GM21423 (cell line): ENCODE measurements around the gene PABPC1L.
A peak's percentile ranks its signal among the peaks of the same experiment; 100 is the strongest.

Source experiments
- ATAC-seq: cut with Tn5 transposase; IDR thresholded peaks from one replicate; pipeline ENCODE4 v1.9.1; 2021; ENCODE audit warnings: mild to moderate bottlenecking, moderate library complexity; ENCODE audit not compliant: unreplicated experiment

The PABPC1L gene

DNA sequence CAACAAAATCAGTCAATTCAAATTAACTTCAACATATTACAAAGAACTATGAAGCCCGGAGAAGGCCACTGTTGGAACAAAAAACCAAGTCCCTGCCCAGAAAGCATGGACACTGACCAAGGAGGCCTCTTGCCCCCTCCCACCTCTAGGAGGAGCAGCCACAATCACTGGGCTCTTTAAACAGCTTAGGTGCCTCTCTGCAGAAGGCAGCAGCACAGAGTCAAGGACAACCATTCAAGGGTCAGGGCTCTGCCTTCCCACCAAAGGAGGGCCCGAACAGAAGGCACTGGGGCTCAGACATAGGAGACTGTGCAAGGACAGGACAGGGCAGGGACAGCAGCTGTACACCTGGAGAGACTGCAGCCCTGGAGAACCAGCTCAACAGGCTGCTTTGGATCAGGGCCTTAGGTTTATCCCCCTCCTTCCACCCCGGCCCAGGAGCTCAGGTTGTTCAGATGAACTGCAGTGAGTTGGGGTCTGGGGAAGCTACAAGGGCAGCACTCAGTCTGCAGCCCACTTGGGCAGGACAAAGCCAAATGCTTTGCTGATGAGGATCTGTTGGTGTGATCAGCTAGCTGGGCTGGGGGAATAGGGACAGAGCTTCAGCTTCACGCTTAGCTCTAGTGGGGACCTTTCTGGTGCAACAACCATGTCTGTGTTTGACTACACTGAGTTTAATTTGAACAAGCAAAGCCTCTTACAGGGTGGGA, 32.6 kb downstream of the PABPC1L start:
- ATAC-seq = no peak

DNA sequence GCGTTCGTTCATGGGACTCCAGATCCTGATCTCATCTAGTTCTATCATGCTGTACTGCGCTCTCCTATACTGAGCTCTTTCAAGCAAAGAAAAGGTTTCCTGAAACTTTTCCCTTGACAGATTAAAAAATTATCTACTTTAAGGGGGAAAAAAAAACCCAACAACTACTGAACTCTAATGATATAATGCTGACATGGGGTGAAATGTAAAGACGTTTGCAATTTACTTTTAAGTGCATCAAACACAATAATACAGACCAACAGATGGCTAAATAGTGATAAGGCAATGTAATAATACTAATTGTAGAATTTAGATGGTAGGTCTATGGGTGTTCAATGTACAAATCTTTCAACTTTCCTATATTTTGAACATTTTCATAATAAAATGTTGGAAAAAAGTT, 34.0 kb downstream of the PABPC1L start:
- ATAC-seq = no peak

DNA sequence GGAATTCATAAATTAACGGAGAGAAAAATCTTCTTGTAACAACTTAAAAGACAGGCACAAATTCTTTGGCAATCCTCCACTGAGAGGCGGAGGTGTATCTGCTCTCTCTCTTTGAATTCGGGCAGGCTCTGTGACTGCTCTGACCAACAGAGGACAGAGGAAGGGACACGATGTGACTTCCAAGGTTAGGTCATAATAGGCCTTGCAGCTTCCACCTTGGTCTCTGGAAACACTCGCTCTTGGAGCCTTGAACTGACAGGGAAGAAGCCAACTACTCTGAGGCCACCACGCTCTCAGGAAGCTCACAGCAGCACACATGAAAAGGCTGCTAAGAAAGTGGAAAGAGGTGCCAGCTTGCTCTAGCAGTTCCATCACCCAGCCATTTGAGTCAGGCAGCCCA, 35.4 kb downstream of the PABPC1L start:
- no peak for ATAC-seq

DNA sequence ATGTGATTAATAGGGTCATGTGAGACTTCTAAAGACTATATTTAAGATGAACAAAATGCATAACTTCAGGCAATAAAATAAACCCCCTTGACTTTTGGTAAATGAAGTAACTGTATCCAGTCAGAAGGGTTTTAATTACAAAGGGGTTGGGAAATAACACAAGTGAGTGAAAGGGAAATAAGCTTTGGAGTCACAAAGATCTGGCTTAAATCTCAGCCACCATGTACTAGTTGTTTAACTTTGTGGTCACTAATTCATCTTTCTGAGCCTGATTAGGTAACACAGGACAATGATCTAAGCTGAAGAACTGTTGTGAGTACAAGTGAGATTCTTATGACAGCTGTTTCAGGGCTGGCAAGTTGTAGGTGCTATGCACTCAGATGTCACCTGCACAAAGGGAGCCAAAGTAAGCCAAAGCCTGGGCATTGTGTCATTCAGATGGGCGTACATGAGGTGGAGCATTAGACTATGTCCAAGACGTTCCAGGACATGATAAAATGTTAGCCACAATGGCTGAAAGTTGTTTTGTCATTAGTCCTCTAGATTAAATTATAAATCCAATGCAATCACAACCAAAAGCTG, 36.5 kb downstream of the PABPC1L start:
- ATAC-seq = no peak

DNA sequence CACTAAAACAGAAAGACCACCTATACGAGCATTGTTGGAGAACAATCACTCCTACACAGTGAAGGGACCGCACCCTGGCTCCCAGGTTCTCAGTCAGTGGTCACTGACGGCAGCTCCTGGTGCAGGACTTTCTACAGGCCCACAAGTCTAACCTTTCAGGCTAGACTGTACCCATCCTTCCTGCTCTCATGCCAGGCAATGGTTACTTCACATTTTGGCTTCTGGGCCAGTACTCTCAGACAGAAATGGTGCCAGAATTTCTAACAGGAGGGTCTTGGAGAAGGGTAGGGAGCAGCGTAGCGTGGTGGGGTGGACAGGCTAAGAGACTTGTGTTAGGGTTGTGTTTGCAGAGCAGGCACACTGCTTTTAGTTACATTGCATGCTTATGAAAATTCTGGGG, 38.2 kb downstream of the PABPC1L start:
- ATAC-seq = no peak

DNA sequence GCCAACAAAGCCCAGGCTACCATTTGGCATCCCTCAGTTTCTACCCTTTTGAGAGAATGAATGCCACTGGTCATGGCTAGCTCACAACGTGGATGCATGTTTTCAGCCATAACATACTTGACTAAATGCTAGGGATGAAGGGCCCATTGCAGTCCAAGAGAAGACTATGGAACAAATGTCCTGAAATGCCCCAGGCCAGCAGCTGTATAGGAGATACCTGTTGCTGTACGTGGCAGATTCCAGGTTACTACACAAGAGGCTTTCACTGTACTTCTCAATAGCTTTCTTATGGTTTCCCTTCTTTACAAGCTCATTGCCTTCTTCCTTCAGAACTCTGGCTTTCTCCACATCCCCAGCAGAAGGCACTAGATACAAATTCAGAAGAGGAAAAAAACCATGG, 38.7 kb downstream of the PABPC1L start:
- no peak for ATAC-seq

DNA sequence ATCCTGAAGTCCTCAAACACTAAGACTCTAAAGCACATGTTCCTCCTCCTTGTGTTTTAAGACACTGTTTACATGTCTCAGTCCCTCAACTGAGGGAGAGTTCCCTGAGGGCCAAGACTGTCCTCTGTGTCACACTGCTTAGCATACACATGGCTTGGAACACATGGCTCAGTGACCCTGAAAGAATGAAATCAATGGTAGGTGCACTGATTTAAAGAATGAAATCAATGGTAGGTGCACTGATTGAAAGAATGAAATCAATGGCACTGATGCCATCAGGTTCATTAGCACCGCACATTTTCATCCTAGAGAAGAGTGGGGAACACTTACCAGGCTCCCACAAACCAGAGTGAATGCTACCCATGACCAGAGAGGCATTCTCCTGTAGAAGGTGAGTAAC, 40.5 kb downstream of the PABPC1L start:
- no peak for ATAC-seq

DNA sequence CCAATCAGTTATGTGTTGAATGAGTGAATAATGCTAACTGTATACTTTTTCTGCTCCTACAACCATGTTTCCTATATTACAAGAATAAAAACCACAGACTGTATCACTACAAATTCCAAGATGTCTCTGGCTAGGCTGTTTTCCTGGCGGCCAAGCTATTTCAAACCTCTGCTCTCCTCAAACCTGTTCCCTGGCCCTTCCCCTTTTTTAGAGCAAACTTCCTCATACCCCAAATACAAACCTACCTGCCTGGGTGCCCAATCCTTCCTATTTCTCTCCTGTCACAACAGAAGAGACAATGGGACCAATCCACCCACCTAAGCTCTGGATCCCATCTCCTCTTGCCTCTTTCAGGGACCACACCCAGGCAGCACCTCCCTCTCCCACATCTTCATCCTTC, 42.9 kb downstream of the PABPC1L start:
- ATAC-seq = no peak

DNA sequence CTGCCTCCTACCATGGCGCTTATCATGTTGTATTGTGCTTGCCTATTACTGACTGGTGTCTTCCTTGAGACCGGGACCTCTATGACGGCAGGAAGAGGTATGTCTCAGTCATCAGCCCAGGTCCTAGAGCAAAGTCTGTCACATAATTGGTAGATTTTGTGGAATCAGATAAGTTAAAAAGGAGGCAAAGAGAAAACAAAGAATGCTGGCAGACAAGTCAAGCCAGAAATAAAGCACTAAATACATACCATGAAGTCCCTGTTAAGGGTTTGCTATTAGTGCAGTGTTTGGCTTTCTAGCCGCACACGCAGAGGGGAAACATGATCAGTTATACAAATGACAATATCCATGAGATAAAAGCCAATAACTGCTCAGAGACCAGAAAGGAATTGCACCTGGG, 44.4 kb downstream of the PABPC1L start:
- no peak for ATAC-seq

DNA sequence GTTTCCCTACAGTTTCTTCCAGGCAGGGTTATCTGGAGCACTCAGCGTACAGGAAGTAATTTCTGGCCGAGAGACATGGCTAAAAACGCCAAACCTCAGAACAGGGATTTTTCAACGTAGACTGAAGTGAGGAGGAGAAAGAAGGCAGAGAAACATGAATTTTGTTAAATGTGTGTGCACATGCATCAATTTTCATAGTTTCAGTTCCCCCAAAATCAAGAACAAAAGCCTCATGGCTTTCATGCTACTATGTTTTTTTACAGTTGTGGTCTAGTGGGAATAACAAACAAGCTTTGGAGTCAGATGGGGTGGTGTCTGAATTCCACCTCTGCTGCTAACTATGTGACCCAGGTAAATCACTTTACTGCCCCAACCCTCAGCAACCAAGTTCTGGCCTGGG, 45.4 kb downstream of the PABPC1L start:
- no peak for ATAC-seq

DNA sequence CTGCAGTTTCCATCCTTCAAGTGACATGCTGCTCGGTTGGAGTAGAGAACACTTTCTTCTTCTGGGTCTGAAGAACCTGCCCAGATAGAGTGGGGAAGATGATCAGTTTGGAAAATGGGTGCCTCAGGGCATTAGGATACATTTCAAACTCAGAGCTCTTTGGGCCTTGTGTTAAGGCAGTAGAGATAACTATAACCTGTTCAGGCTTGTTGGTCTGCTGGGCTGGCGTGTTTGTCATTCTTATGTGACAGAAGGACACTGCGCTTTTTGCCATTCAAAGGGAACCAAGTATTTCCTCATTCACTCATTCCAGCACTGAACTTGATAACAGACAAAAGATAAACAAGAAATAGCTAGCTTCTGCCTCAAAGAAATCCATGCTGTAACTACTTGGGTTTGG, 46.5 kb downstream of the PABPC1L start:
- ATAC-seq = no peak

DNA sequence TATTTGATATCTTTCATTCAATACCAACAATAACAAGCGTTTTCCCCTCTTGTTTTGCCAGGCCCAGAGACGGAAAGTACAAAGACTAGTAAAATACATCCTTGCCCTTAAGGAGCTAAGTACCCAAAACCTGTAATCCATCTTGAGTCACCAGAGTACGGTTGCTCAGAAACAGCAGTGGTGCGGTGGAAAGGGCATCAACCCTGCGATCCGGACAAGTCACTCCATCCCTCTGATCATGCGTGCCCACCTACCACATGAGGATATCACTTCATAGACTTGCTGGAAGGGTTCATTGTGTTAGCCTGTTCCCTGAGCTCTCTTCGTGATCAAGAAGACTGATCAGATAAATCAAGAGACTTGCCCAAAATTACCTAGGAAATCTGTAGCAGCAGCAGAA, 48.4 kb downstream of the PABPC1L start:
- ATAC-seq = no peak

DNA sequence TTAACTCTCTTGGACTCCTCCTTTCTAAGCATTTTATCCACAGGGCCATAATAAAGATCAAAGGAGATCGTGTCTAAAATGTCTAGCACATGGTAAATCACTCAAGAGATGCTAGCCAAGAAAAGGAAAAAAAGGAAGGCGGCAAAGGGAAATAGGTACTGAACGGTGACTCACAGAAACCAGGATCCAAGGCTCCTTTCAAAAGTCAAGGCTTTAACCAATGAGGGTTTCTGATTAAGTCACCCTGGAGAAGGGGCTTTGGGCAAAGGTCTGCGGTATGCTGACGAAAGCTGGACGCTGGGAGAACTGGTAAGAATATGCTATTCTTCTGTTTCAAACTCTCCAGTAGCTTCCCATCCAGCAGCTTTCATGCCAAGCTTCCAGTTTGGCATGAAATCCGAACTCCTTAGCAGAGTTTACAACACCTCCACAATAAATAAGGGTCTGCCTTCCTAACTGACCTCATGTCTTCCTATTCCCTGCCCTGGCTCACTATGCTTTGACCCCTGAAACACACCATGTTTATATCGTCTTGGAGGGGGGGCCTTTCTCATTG, 49.3 kb downstream of the PABPC1L start:
- no peak for ATAC-seq

DNA sequence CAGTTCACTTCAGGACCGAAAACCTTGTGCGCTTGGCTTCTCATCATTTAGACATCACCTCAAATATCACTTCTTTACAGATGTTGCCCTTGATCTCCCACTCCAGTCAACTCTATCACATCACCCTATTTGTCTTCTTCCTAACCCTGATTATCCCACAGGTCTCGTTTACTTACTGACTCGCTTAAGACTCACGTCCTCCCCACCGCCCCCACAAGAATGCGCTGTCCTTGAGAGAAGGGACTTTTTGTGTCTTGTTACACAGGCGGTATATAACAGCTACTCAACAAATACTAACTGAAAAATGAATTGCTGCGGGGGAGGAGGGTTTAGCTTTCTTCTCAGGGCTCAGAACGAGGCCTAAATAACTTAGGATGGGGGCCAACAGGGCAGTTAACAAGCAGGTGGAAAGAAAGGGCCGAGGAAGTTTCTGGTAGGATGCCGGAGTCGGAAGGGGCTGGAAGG, 49.8 kb downstream of the PABPC1L start:
- peak; percentile 6 for ATAC-seq

DNA sequence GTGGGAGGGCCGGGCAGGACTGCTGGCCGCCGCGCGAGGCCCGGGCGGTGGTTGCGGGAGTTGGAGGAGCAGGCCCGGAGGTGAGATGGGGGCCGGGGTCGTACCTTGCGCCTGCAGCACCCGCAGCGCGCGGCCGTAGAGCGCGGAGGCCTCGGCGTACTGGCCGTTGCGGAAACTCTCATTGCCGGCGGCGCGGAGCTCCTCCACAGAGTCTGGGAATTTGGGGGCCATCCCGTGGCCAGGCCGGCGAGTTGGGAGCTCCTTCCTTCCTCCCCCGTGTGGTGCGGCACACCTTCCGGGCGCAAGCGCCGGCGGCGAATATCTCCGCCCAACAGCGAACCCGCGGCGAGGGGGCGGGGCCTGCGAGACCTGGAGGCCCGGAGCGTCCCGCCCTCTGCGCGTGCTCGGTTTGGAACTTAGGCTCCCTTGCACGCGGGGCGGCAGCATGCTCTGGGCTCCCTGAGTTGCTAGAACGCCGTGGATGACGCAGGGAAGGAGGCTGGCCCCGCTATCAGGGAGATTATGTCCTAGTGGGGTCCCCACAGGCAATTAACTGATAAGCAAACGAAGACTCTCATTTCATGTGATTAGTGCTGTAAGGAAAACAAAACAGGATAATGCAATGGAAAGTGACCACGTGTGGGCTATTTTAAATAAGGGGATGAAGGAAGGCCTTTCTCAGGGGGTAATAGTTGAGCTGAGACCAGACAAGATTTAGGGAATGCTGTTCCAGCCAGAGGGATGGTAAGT, 50.4 kb downstream of the PABPC1L start, which contains the start of gene TOMM34:
TOMM34 (minus strand) TSS at position 295 of the 750 bp plus-strand sequence; CDS start at position 231, 64 bp downstream.
- ATAC-seq = peak; percentile 90

DNA sequence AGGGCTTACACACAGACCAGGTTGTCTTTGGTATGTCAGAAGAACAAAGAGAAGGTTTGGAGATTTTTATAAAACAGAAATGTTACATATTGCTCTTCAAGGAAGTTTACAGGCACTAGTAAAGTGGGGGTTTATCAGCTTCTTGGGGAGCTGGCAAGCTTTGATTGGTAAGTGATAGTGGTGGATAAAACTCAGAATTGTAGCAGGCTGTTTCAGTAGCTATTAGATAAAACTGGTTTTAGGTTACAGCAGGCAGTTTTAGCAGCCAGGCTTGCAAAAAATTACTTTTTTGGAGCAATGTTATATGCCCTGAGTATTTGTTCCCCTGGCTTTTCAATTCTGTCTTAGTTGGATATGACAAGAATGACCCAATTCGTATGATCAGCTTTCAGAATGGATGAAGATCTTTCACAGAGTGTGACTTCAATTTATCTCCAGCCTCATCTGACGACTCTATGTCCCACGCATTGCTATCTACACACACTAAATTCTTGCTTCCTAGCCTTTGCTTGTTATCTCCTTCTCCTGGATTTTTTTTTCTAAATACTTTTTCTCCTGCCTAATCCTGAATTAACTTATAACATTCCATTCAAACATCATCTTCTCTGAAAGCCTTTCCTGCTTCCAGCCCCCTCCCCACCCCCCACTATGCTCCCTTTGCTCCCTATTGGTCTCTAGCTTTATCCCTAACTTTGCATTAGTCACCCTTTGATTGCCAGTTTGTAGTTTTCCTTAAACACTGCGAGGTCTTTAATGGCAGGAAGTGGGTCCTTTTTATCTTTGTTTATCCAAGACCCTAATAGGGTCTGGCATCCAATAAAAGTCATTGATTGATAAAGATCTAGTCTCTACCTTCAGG, 51.4 kb downstream of the PABPC1L start:
- ATAC-seq = no peak

DNA sequence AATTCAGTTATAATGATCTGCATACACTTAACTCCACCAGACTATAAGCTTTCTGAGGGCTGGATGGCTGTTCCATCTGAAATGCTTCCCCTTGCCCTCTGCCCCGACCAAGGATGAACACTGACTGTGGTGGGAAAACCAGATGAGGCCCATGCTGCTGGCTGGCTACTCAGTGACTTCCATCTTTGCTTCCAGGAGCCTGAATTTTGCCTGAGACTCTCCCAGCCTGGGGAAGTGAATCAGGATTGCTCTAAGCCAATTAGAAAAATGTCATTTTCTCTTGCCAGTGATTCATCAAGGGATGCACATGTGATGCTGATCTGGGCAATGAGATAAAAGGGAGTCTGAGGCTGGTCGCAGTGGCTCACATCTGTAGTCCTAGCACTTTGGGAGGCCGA, 52.0 kb downstream of the PABPC1L start:
- ATAC-seq = no peak

DNA sequence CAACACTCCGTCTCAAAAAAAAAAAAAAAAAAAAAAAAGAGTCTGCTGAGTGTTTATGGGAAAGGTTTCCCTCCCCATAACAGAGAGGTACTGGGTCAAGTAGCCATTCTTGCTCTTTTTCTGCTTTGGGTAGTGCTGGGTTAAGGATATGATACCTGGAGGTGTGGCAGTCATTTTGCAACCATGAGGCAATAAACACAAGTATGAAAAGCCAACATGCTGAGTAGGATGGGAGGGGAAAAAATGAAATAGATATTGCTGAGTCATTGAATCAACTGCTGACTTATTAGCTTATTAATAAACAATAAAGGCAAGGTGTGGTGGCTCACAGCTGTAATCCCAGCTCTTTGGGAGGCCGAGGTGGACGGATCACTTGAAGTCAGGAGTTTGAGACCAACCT, 52.6 kb downstream of the PABPC1L start:
- no peak for ATAC-seq

DNA sequence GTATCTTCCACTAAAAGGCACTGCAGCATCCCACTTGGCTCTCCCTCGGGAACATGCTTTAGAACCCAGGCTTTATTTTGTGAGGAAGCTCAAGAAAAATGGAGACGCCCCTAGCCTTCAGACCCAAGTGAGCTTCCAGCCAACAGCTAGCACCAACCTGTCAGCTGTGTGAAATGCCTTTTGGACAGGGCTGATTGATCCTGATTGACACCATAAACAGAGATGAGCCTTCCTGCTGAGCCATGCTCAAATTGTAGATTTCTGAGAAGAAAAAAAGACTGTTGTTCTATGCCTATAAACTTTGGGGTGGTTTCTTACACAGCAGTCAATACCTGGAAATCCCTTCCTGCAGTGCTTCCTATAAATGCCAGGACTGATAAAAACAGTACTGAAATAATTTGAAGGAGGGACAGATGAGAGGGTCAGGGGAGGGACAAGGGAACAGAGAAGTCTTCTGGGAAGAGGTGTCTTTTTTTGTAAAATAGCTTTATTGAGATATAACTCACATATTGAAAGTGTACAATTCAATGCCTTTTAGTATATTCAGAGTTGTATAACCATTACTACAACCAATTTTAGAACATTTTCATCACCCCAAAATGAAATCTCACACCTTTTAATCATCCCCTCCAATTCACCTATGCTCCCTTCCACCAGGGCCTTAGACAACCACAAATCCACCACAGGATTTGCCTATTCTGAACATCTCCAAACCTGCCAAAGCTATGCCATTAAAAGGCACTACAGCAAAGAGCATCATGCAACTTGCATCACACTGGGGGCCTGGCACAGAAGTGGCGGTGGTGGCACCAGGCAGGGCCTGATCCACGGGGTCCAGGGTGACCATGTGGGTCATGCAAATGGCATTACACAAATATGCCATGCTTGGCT, 53.7 kb downstream of the PABPC1L start:
- no peak for ATAC-seq

DNA sequence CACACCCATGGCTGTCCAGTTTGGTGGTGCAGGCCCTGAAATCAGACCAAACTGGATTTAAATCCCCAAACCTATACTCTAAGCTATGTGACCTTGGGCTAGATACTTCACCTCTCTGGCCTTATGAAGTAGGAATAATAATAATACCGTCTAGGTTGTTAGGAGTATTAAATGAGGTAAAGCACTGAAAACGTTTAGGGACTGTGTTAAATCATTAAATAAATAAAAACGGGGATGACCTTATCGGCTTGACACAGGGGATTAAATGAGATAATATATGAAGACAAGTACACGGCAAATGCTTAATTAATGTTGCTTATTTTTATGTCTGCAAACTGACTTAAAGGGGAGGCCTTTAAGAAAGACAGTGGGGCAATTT, 55.8 kb downstream of the PABPC1L start:
- no peak for ATAC-seq
